ENCODE measurements around the gene ADPRS.

ADPRS gene

GRCh38 chr1:36097693-36098585, 9.2 kb downstream of the ADPRS start:
- TF ChIP-seq CTCF (IDR thresholded peaks at IDR 0.05; ENCODE audit: insufficient read depth, low read length, poor library complexity, severe bottlenecking) = no peak

GRCh38 chr1:36098650-36099365, 10.1 kb downstream of the ADPRS start:
- DNase-seq (ENCODE audit: extremely low read depth, insufficient read length) = no peak
- no peaks in the 10 kb centered on the region for H3K27me3 ChIP-seq (replicated peaks; ENCODE audit: control insufficient read depth, insufficient read depth, low read length)
- TF ChIP-seq CTCF (IDR thresholded peaks at IDR 0.05; ENCODE audit: insufficient read depth, low read length, poor library complexity, severe bottlenecking) = no peak
- peaks cover 14% of the 10 kb centered on the region for H3K36me3 ChIP-seq (ENCODE audit: control insufficient read depth, insufficient read depth, low read length)
- H3K4me3 ChIP-seq (replicated peaks; ENCODE audit: low read depth, low read length) = no peak overlapping the region

More at GRCh38 chr1:36097693-36098585, 9.2 kb downstream of the ADPRS start:
- DNase-seq (ENCODE audit: extremely low read depth, insufficient read length) = no peak
- H3K27me3 ChIP-seq (replicated peaks; ENCODE audit: control insufficient read depth, insufficient read depth, low read length) = no peaks in the 10 kb centered on the region
- H3K4me3 ChIP-seq (replicated peaks; ENCODE audit: low read depth, low read length) = no peak overlapping the region
- peaks cover 22% of the 10 kb centered on the region for H3K36me3 ChIP-seq (ENCODE audit: control insufficient read depth, insufficient read depth, low read length)

GRCh38 chr1:36099681-36100341, 11.1 kb downstream of the ADPRS start:
- H3K36me3 ChIP-seq (ENCODE audit: control insufficient read depth, insufficient read depth, low read length) = peaks cover 6% of the 10 kb centered on the region
- TF ChIP-seq CTCF (IDR thresholded peaks at IDR 0.05; ENCODE audit: insufficient read depth, low read length, poor library complexity, severe bottlenecking) = peak; percentile 85
- peak; percentile 75 for DNase-seq (ENCODE audit: extremely low read depth, insufficient read length)
- peak overlapping the region; percentile 26; the same call in 1 of the 2 replicates for H3K4me3 ChIP-seq (replicated peaks; ENCODE audit: low read depth, low read length)
- no peaks in the 10 kb centered on the region for H3K27me3 ChIP-seq (replicated peaks; ENCODE audit: control insufficient read depth, insufficient read depth, low read length)

- H3K36me3 ChIP-seq (ENCODE audit: control insufficient read depth, insufficient read depth, low read length) = peaks cover 4% of the 10 kb centered on the region; the same call in 1 of the 2 replicates
- TF ChIP-seq CTCF (IDR thresholded peaks at IDR 0.05; ENCODE audit: insufficient read depth, low read length, poor library complexity, severe bottlenecking) = no peak
- H3K27me3 ChIP-seq (replicated peaks; ENCODE audit: control insufficient read depth, insufficient read depth, low read length) = no peaks in the 10 kb centered on the region
- DNase-seq (ENCODE audit: extremely low read depth, insufficient read length) = no peak
- H3K4me3 ChIP-seq (replicated peaks; ENCODE audit: low read depth, low read length) = no peak overlapping the region
These were observed 11.7 kb downstream of the ADPRS start for GRCh38 chr1:36100376-36100775.

GRCh38 chr1:36101546-36101945, 12.9 kb downstream of the ADPRS start:
- no peaks in the 10 kb centered on the region for H3K27me3 ChIP-seq (replicated peaks; ENCODE audit: control insufficient read depth, insufficient read depth, low read length)
- no peak overlapping the region for H3K4me3 ChIP-seq (replicated peaks; ENCODE audit: low read depth, low read length)
- H3K36me3 ChIP-seq (ENCODE audit: control insufficient read depth, insufficient read depth, low read length) = no peaks in the 10 kb centered on the region; the same call in 1 of the 2 replicates
- TF ChIP-seq CTCF (IDR thresholded peaks at IDR 0.05; ENCODE audit: insufficient read depth, low read length, poor library complexity, severe bottlenecking) = no peak
- no peak for DNase-seq (ENCODE audit: extremely low read depth, insufficient read length)
